UCSD-AML1 (cell line): ENCODE data around the gene CPSF7.

Source experiments
- DNase-seq: peaks from one replicate; lab custom pipeline; 2025; ENCODE audit not compliant: unreplicated experiment; lab: John Stamatoyannopoulos, UW

CPSF7 gene

GRCh38 chr11:61357894-61358239 lies 71.9 kb downstream of the CPSF7 start:
- no peak for DNase-seq

GRCh38 chr11:61357233-61357893 lies 72.4 kb downstream of the CPSF7 start:
- DNase-seq = peak; percentile 24

- DNase-seq = no peak
Measured at GRCh38 chr11:61356706-61357105, 73.1 kb downstream of the CPSF7 start.

GRCh38 chr11:61354208-61354607 lies 75.6 kb downstream of the CPSF7 start:
- no peak for DNase-seq

GRCh38 chr11:61353131-61354067 lies 76.4 kb downstream of the CPSF7 start:
- DNase-seq = no peak
